Spleen (tissue), 7 donors: ENCODE measurements around the gene WT1.

Experiments
- CTCF ChIP-seq, 11 experiments: fragments of 200-600 bp in 7 of 11; fragments of 450-650 bp in 4 of 11; sonication (generic) in 4 of 11; IDR thresholded peaks in 8 of 11; conservative IDR thresholded peaks in 3 of 11; 1 replicate in 7 of 11; 2 replicates in 4 of 11; pipeline versions ENCODE4 v1.4.0 to v1.8.0; 2016 to 2021; ENCODE audit warnings: antibody characterized with exemption in 11 of 11, inconsistent platforms in 4 of 11, mild to moderate bottlenecking in 1 of 11
- POLR2A ChIP-seq, 3 donors: fragments of 450-650 bp; IDR thresholded peaks; one replicate each; pipeline ENCODE4 v1.5.1; 2017; ENCODE audit warnings: antibody characterized with exemption in 3 of 3, mild to moderate bottlenecking in 1 of 3
- donor health status: DM: no; HTN: no; CAD: no; lungs with moderate emphysema.
- donor health status: DM: no; HTN: no; CAD: no.
- donor health status: DM: no; HTN: no; CAD: no.

- TF ChIP-seq CTCF (IDR thresholded peaks at IDR 0.05 in 8 of 11, conservative IDR thresholded peaks at IDR 0.05 in 3 of 11) (no peak), POLR2A (IDR thresholded peaks at IDR 0.05) (no peak)
These were observed 46.2 kb downstream of the WT1 start for GRCh38 chr11:32388871-32389770.
